ENCODE measurements around the gene PRSS12.
"Not testable (repeated sequence)": the region's sequence is repeated elsewhere in the genome, so short reads cannot be mapped to it uniquely, and the experiment has no call there.

Gene PRSS12

DNA sequence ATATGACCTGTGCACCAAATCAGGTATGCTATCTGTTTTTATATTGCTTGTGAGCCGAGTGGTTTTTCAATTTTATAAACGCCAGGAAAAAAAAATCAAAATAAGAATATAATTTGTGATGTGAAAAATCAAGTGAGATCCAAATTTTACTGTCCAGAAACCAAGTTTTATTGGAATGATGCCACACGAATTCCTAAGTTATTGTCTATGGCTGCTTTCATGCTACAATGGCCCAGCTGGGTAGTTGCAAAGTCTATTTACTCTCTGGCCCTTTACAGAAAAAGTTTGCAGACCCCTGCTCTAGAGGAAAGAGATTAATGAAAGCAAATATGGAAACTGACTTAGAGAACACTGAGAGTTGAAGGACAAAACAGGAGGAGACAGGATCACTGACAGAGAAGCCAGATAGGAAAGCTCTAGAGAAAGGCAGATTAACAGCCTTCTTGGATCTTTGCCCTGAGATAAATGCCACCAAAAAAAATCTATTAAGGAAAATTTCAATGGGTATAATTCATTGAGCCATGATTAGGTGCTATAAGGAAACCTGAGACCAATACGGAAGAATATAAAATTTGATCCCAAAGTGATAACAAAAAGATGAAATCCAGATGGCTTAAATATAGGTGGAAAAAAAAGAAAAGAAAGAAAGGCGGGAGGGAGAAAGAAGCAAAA, 29.8 kb downstream of the PRSS12 start:
- no peak for DNase-seq

DNA sequence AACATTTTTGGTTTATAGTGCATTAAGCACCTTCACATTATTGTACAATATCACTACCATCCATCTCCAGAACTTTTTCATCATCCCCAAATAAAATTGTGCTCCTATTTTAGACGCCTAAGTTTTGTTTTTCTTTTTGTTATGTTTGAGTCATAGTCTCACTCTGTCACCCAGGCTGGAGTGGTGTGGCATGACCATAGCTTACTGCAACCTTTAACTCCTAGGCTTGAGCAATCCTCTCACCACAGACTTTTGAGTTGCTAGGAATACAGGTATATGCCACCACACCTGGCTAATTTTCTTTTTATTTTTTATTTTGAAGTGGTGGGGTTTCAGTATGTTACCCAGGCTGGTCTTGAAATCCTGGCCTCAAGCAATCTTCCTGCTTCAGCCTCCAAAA, 33.9 kb downstream of the PRSS12 start:
- DNase-seq: no peak

DNA sequence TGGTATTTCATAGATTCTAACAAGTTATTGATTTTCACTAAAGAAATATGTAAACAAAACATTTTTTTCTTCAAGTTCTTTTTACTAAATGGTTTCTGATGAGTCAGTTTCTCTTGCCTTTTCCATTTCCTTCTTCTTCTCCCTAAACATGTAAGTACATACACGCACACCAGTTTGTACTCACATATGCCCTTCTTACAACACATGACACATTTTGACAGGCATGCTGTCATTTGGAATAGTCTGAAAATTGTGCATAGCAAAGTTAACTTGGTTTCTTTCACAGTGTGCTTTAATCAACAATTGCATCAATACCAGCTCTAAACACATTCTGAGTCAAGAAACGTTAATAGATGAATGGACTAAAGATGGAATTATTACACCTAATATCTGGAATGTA, 35.1 kb downstream of the PRSS12 start:
- no peak for DNase-seq

DNA sequence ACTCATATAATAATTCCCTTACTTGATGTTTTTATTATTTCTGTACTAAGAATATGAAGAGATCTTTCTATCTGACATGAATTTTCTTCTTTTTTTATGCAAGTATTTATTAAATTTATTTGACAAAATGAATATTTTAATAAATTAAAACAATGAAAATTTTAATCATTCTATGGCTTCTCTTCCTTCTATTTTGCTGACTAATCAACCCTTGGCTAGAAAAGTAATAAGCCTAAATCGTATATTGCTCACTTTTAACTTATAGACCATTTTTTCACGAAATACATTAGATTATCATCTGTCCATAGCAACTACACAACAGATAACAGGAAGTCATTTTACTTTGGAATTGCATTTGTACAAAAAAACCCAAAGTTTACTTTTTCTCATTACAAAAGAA, 38.6 kb downstream of the PRSS12 start:
- DNase-seq: no peak

DNA sequence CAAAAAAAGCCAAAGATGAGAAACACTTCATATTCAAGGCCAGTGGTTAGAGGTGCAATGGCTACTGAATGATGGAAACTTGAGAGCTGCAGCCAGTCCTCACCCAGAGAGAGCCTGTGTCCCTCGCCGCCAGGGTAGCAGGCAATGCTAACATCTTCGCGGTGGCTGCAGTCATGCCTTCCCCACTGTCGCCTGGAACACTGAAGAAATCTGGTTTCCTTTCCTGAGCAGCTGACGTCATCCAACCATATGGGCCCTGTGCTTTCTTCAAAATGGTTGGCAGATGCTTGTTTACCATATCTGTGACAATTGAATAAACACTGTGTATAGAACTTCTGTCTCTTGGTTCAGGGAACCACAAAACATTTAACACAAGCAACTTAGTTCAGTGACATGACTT, 39.7 kb downstream of the PRSS12 start:
- no peak for DNase-seq

DNA sequence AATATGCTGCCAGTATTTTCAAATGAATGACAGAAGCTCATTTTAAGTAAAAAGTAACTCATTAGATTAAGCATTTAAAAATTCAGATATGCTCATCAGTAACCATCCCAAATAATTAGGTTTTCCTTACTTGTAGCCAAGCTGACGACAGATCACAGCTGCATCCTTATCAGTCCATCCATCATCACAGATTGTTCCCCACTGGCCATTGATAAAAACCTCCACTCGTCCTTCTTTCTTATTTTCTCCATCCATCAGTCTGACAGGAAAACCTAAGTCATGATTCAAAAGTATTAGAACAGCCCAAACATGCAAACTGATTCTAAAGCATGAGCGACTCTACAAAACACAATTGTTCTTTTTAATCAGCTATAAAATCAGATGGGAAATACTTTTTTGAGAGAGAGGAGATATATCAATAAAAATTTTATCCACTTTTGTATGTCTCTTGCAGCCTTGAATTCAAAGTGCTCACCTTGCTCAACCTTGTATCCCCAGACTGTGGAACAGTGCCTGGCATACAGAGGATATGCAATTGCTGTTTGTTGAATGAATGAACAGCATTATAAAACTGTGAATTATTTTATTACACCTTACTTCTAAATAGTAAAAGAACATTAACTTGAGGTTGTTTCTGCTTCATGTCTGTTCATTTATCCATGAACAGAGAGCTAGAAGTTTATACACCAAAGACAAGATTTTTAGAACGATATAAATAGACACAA, 44.3 kb downstream of the PRSS12 start:
- no peak for DNase-seq

DNA sequence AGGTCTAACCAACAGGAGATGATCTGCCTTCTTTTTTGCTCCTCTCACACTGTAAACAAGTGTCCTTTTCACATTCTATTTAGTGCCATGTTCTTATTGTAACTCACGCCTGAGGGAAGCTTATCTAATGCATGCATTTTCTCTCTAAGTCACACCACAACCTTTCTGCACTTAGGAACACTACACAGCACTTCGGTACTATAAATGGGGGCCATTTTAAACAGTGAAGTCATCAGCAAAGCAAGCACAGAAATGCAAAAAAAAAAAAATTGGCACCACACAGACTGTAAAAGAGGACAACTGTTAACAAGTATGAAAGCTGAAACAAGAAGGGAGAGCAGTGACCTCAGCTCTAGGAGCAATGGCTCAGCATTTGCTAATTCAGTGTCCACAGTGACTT, 45.2 kb downstream of the PRSS12 start:
- DNase-seq: no peak

DNA sequence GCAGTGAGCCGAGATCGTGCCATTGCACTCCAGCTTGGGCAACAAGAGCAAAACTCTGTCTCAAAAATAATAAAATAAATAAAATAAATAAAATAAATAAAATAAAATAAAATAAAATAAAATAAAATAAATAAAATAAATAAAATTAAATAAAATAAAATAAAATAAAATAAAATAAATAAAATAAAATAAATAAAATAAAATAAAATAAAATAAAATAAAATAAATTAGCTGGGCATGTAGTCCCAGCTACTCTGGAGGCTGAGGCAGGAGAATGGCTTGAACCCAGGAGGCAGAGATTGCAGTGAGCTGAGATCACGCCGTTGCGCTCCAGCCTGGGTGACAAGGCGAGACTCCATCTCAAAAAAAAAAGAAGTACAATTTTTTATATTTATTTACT, 53.2 kb downstream of the PRSS12 start:
- not testable (repeated sequence) for DNase-seq

DNA sequence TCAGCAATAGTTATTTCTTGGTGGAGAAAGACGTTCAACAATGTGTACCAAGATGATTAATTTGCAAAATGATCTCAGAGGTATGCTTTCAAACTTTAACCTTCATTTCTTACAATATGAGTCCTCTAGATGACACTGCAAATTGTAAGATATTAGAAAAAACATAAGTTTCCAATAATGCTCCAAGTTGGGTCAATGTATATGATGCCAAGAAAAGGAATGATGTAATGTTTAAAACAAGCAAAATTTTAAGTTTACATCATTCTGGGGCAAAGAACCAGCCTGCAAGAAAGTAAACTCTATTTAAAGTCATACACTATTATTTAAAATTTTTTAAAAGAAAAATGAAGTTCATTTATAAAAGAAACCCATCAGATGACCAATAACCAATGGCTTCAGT, 56.1 kb downstream of the PRSS12 start:
- no peak for DNase-seq

DNA sequence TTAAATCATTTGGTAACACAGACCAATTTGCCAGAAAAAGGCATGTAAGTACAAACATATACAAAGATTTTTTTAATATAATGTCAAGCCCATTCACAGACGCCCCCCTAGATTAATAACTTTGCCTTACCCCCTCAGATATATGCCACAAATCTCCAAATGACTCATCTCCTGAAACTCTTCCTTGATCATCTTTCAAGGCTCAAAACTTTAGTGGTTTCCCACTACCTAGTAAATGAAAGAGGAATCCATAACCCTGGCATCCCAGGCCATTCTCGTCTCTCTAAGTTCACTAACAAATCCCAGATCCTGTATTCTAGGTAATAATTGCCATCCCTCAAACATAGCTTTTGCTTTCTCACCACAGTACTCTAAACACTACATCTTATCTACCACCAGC, 61.9 kb downstream of the PRSS12 start:
- no peak for DNase-seq

DNA sequence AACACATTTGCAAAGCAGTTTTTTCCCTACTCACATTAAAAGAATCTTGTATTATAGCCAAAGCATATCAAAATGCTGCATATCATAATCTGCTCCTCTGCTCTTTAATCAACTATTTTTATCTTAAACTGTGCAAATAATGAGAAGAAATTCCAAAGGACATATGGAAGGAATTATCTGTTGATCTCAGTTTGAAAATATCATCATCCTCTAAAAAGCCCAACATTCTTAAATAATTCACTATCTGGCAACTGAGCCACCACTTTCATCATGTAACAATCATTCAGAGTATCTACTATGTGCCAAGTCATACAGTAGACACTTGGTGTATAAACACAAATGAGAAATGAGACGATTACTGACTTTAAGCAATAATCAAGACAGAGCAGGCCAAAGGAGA, 63.0 kb downstream of the PRSS12 start:
- no peak for DNase-seq

DNA sequence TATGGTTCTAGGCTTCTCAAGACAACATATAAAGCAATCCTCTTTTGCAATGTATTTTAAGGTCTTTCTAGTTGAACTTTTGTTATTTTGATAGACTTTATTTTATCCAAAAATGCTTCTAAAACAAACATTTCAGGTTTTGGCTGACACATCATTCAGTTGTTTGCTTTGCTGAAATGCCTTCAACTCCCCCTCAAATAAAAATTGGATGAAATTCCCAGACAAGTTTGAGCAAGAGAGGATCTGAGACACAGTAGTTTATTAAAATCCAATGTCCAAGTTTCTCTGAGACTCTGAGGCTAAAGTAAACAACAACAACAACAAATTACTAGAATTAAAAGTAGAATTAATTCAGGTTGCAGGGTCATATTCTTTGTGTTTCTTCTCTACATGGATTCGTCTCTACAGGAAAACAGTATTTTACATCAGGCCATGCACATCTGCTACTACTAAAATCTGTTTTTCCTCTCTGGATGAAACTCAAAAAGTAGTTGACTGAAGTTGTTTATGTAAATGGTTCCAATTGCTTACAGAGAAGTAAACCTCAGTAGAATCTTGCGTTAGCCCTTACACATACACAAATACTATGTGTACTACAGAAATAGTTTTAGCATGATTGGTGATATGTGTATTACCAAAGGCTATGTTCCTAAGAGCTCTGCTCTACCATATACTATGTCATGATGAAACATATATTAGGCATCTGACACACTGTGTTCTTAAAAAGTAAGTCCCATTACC, 64.9 kb downstream of the PRSS12 start:
- no peak for DNase-seq

DNA sequence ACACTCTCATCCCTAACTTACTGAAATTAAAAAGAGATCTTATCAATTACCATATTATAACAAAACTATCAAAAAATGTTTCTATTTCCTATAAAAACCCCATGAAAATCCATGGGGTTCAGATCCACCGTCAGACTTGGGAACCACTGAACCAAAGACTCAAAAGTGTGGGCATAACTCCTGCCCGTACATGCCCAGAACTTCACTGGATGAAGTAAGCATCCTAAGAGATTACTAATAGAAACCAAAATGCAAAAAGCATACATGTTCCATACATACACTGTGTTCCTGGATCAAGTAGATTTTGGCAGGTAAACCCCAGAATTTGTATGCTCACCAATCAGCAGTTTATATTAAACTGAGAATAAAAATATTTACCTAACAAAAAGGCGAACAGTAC, 66.1 kb downstream of the PRSS12 start:
- no peak for DNase-seq

DNA sequence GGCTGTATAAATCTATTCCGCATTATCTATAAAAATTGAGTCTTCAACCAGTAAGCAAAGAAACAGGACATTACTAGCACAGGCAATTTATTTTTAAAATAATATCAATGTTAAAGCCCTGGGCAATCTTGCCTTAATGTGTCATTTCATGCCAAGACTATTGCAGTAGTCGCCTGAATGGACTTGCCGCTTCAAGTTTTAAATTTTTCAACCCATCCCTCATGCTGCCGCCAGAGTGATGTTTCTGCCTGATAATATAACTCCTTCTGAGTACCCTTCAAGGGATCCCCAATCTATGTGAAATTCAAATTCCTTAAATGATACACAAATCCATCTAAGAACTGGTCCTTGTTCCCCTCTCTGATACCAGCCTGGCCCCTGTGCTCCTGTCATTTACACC, 66.9 kb downstream of the PRSS12 start:
- no peak for DNase-seq

DNA sequence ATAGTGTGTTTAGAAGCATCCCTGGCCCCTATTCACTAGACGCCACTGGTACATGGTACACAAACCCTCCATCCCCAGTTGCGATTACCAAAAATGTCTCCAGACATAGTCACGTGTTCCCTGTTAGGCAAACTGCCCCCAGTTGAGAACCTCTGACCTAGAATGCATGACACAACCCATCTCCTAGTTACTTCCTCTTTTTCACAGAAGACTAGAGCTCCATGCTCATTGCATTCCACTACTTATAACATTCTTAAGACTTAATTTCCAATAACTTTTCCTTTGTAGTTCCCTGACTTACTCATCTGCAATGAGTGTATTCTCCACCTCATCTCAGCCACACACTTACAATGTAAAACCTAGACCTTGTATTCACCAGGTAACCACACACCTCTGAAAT, 68.6 kb downstream of the PRSS12 start:
- no peak for DNase-seq

DNA sequence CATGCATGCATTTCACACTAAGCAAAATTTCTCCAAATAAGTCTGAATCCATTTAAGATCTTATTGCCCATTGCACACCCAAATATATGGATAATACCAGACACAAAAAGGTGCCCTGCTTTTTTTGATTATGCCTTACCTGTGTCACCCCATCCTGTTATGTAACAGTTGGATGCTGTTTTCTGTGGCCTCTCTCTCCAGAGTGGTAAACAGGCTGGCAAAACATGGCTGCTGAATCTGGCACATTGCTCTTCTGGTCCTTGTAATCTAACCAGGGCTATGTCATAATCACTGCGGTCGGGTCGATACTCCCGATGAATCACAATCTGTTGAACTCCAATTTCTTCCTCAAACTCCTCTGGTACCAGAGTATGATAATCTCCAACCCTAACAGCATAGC, 70.1 kb downstream of the PRSS12 start:
- peak; percentile 21 for DNase-seq

DNA sequence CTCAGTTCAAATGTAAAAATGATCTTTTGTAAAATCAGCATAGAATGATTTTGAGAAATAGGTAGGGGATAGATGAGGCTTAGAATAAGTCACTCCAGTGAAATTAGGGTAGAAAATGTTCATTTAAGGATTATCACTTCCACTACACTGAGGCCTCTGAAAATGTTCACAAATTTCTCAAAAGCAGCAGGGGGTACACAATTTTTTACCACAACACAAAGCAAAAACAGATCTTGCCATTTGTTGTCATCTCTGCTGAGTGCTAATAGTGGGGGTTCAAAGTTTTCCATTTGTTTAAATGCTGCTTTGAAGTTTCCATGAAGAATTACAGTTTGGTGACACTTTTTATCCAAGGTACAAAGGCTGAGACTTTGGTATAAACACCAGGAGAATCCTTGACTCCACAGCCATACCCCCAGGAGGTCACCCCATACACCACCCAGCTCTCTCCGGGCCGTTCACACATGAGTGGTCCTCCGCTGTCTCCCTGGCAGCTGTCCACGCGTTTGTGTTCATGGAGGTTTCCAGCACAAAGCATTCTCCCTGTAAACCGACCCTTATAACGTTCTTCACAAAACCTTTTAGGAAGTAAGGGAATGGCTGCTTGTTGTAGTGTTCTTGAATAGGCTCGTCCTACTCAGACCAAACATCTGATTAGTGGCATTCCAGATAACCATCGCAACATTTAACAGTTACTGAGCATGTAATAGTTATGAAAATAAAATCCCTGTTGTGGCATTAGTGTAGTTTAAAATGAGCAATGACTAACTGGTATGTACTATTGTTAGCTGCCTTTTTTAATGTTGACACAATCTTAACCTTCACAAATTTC, 71.0 kb downstream of the PRSS12 start:
- peak; percentile 20 for DNase-seq

DNA sequence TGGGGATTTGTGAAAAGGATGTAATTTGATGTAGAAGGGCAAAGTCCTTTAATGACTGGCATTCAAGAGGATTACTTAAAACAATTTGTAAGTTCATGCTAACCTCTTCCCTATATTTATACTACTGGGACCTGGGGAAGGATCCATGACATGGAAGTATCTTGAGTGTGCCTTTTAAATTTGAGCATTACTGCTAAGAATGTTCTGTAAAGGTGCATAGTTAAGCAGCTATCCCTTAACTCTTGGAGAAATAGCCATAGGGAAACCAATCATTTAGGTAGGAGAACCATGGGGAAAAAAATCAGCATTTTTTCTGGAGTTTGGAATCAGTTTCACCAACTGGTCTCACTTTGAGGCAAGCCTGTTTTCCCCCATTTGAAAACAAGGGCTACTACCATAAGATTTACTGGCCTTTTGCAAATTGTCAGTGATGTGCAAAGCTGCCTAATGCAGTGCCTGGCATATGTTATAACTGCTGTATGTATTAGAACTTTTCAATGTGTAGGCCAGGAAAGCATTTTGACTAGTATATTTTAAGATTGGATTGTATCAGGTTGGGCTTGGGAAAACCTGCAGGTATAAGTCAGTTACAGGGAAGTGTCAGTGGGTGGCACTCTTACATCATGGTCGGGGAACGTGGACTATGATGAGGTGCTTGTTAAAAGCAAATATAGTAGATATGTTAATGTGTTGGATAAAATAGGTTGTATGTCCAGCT, 72.1 kb downstream of the PRSS12 start:
- no peak for DNase-seq

DNA sequence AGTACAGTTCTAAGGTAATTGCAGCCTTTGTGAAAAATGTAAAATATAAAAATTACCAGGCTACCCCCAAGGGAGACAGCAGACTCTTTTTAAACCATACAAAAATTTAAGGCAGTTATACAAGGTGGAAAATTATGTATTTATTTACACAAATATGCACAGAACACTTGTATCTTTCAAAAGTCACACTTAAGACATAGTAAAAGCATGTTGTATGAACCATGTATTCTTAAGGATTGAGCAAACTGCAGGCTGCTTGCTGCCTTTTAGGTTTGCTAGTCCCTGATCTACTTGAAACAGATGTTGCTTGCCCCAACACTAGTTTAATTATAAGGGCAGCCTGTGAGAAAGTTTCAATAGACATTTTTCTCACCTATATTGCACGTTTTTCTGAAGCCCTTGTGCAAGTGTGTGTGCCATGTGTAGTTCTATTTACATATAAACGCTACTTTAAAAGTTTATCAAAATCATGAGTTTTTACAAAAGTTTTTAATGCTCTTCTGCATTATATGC, 72.8 kb downstream of the PRSS12 start:
- no peak for DNase-seq

DNA sequence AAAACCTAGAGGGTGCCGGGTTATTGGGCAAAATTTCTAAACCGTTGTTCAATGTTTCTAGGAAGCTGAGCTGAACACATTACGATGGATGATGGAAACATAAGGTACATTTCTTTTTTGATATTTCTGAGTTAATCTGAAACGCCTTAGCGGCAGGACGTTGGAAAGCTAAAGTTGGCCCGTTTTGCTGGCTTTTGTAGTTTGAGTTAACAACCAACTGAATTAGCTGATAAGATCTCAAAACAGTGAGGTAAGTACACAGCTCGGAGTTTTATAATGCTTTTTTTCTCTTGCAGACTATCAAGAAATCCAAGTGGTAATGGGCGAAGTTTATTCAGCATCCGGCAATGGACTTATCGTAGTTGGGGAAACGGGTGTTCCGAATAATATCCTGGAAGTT, 73.5 kb downstream of the PRSS12 start:
- DNase-seq: no peak

DNA sequence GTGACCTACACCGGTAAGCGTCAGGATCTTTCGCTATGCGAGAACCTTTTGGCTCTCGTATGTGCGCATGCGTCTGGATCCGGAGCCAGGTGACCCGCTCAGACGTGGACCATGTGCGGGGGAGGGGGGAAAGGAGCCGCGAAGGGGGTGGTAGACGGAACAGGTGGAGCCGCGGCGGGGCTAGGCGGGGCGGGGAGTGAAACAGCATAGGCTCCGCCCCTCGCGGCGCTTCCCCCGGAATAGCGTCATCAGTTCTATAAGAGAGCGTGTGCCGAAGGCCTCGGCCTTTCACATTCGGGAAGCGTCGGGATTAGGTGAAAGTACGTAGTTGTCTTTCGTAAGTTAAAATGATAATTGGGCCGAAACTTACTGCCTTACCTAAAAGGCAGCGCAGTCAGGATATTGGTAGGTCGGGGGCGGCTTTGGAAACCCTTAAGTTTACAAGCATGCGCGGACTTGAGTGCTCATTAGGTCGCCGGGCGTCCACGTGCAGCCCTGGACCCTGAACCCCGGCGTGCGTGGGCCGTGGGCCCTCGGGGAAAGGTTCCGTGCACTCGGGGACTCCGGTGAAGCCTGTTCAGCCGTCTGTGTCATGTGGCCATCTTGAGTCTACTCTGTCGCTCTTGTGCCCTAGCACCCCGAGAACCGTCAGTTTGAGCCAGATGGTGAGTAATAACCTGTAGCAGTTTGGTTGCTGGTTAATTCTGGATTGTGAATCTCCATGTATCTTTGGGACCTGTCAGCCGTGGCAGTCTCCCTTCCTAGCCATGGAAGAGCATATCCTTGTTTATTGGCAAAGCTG, 74.1 kb downstream of the PRSS12 start:
- DNase-seq: peak; percentile 98

DNA sequence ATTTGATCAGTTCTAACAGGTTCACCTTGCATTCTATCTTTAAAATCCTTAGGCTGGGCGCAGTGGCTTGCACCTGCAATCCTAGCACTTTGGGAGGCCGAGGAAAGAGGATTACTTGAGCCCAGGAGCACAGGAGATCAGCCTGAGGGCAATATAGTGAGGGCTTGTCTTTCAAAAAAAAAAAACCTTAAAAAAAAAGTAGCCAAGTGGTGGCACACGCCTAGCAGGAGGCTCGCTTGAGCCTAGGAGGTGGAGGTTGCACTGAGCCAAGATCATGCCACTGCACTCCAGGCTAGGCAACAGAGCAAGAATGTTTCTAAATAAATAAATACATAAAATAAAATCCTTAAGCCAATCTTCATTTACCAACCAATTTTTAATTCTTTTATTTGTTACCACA, 75.6 kb downstream of the PRSS12 start:
- no peak for DNase-seq

Data from stimulated activated CD4-positive, alpha-beta T cell treated with anti-CD3 and anti-CD28 coated beads, Interleukin-12 subunit alpha, Interleukin-12 subunit beta, amount 100 ng/mL, for 4 hours (primary cell).